Epithelial cell of prostate (primary cell): ENCODE data around the gene POU2AF3.
"Not testable (repeated sequence)": the region's sequence is repeated elsewhere in the genome, so short reads cannot be mapped to it uniquely, and the experiment has no call there.

Source experiments
- DNase-seq: peaks from one replicate; pipeline ENCODE4 v3.0.0-alpha.2; 2011; ENCODE audit warnings: low read depth, low spot score
- H3K27ac ChIP-seq: fragments of 450-650 bp; 2 replicates; pipeline ENCODE4 v1.5.1; 2017; ENCODE audit warnings: mild to moderate bottlenecking

POU2AF3 gene

GRCh38 chr11:111299101-111300026, 1.0 kb downstream of the POU2AF3 start:
- no peak overlapping the region for H3K27ac ChIP-seq
- DNase-seq, result no peak

DNA sequence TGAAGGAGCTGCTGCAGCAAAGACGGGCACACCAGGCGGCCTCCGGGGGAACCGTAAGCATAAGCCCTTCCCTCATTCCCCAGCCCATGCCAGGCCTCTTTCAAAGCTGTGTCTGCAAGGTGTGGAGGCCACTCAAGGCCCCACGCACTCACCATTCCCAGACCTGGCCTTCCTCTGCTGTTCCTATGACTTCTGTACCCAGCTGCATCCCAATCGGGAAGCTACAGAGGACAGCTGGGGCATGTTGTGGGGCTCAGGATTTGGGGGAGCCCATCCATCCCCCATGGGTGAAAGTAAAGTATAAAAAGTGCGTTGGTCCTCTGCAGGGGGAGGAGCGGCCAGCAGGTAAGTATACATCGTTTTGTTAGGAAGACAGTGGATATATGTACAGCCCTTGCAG, 2.2 kb downstream of the POU2AF3 start:
- H3K27ac ChIP-seq, result no peak overlapping the region
- no peak for DNase-seq

DNA sequence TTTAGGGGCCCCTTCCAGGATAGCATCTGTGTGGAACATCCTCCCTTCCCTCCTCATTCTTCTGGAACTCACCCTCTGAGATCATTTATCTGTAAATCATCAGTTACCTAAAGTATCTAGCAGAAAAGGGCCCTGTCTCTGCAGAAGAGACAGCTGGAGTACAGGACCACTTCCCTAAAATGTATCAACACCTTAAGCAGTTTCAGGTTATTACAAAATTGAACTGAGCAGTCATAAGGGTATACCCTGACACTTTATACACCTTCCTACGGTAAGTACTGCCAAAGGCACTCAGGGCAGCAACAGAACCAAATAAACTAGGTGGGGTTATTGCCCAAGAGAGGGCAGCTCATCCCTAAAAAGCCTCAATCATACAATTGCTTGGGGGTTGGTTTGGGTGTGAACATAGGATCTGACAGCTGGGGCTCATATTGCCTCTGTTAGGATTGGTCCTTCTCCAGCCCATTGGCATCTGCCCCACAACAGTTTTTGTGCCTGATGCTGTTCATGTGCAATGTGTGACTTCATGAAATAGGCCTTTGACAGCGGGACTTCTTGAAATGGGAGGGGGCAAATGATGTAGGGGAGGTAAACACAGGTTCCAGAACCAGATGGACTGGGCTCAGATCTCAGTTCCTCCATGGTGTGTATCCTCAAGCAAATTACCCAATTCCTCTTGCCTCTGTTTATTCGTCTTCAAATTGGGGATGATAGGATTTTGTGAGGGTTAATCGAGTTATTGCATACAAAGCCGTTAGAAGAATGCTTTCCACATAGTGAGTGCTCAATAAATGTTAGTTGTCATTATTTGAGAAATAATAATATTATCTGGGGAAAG, 2.9 kb downstream of the POU2AF3 start:
- DNase-seq, result no peak
- H3K27ac ChIP-seq, result no peak overlapping the region

GRCh38 chr11:111301842-111302118, 3.4 kb downstream of the POU2AF3 start:
- no peak overlapping the region for H3K27ac ChIP-seq
- no peak for DNase-seq

DNA sequence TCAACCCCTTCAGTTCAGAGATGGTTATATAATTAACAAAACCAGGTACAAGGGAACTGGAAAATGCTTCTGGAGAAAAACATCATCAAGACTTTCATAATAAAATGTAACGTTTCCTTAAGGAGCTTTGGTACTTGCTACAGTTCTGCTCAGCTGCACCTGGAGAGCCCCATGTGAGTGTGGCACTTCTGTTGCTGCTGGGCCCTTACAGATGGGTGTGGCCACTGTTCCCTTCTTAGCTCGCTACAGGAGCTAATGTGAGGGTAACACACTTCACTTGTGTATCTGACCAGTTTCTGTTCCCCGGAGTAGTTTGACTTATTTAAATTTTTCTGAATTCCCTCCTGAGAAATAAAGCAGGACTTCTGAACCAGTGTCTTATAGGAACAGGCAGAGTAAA, 4.0 kb downstream of the POU2AF3 start:
- no peak for DNase-seq
- no peak overlapping the region for H3K27ac ChIP-seq

DNA sequence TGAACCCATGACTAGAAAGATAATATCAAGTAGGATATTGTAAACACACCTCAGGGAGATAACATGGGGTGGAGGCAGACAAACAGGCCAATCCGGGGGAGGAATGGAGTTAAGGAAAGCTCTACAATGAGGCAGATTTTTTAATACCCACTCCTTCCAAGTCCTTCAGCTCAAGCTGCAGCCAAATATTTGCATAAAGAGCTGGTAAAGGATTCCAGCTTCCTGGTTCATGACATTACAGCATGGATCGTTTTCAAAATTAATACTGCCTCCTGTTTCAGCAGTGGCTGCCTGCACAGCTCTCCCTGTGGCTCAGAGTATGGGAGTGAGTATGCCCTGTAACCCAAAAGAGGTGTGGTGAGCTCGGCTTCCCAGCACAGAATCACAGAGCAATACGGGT, 5.1 kb downstream of the POU2AF3 start:
- no peak for DNase-seq
- no peak overlapping the region for H3K27ac ChIP-seq

GRCh38 chr11:111305162-111305802, 6.9 kb downstream of the POU2AF3 start:
- DNase-seq, result no peak
- H3K27ac ChIP-seq, result no peak overlapping the region

DNA sequence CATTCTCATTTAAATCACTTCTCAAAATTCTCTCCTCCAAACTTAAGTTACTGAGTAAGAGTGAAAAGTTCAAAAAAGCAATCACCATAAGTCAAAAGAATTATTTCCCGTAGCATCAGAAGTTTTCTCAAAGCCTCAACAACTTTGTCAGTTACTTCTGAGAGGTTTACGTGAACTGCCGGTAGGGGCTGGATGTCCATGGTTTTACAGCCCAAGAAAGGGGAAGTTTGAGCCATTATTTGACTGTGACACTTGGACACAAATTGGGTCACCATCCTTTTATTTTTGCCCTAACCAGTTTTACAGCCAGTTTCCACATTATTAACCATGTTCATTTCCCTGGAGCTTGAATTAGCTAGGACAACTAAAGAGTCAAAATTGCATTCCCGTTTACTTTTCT, 7.5 kb downstream of the POU2AF3 start:
- H3K27ac ChIP-seq, result no peak overlapping the region
- DNase-seq, result no peak

GRCh38 chr11:111306321-111306720, 8.0 kb downstream of the POU2AF3 start:
- no peak for DNase-seq

DNA sequence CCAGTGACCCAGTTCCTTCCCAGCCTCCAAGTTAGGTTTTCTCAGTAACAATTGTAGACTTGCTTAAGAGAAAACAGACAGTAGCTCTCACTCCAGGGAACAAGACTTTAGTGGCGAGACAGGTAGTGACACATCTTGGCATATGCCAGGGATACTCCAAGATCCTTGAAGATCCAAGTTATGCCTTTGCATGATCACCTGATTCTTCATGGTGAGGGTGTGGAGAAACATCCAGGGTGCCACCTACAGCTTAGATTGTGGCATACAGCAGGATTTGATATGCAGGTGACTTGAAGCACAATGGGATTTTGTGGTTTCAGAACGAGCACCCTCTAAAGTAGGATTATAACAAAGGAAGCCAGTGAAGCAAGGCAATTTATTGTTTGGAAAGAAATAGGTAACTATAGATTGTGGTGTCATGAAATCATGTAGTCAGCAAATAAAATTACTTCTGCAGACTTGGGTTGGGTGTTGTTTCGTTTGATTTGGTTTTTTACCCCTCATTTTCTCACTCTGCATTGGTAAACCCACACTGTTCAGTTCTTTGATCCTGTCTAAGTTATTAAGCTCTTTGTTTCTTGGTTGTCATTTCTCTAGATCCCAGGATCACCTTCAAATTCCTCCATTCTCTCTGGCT, 9.2 kb downstream of the POU2AF3 start:
- DNase-seq, result no peak
- no peak overlapping the region for H3K27ac ChIP-seq

More at GRCh38 chr11:111306321-111306720, 8.0 kb downstream of the POU2AF3 start:
- H3K27ac ChIP-seq, result no peak overlapping the region

DNA sequence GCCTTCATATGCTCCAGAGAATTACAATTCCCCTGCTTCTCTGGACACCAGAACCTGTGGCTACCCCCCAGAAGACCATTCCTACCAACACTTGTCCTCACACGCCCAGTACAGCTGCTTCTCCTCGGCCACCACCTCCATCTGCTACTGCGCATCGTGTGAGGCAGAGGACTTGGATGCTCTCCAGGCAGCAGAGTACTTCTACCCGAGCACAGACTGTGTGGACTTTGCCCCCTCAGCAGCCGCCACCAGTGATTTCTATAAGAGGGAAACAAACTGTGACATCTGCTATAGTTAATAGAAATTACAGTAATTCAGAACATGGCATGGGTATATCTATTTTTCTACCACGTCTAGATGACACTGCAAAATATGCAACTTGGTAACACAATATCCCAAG, 9.8 kb downstream of the POU2AF3 start:
- no peak for DNase-seq
- no peak overlapping the region for H3K27ac ChIP-seq

DNA sequence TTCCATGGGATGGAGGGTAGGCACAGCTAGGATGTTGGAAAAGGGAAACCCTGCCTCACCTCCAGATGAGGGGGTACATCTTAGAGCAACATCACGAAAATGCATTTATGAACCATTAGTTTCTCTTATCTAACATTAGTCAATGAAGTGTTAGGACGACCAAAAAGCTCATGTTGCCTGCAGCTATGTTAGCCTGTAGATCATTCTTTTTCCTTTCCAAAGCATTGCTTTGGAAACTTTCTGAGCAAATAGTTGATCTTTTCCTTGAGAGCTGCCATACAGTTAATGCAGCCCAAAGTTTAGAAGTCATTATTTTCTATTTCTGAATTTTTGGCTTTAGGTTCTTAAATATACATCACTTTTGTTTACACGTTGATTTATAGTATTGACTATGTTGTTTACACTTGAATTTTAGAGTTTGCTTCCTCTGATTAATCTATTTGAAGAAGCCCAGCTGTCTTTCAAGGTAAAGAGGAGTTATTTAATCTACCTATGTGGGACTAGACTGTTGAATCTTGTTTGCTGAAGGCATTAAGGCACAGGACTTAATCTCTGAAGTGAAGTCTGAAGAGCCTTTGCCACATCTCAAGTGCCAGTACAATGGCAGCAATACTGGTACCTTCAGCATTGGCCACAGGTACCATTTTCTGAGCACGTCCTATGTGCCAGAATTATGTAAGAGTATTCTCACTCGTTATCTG, 11.0 kb downstream of the POU2AF3 start:
- DNase-seq, result no peak
- H3K27ac ChIP-seq, result no peak overlapping the region

DNA sequence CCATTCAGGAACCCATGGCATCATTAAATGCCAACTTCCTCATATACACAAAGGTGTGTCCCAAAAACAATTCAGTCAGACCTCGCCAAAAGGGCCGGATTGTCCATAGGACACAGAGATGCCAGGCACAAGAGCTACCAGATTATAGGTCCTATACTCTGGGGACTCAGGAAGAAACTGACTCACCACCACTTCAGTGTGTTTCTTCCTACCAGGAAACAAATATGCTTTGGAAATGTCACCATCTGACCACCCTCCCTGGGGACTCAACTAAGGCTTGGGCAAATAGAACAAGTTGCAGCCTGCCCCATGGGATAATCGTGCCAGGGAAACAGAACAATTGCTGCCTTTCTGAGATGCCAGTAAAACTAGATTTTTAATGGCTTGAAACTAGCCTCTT, 11.7 kb downstream of the POU2AF3 start:
- DNase-seq, result peak; percentile 20
- H3K27ac ChIP-seq, result no peak overlapping the region

DNA sequence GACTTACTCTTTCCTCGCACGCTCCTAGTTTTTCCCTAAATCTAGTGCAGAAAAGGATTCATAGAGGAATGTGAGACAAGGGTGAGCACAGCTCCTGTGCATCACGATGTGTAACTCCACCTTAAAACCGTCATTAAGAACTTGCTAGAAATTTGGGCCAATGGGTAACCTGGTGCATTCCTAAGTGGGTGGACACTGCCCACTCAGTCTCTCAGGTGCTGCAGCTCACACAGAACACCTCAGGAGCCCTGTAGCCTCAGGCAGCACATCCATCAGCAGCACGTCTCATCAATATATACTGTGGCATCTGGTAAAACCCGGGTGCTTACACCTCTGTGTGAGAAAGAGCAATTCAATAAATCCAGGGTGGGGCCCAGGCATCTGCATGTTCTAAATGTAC, 12.4 kb downstream of the POU2AF3 start:
- DNase-seq, result no peak
- no peak overlapping the region for H3K27ac ChIP-seq

DNA sequence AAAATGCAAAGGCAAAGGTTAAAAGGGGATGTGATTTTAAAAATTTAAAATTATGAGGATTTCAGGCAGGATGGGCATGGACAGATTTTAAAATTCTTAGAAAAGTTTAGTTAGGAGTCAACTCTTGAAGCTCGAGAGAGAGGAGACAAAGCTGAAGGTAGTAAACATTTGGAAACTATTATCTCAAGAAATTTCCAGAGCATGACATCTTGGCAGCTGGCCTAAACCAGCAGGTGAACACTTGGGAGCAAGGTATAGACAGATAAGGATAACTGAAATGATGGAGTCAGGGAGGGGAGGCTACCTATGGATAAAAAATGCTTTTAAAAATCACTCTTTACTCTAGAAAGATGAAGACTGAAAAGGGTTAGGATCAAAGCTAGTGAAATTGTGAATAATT, 13.7 kb downstream of the POU2AF3 start:
- no peak overlapping the region for H3K27ac ChIP-seq
- DNase-seq, result no peak

DNA sequence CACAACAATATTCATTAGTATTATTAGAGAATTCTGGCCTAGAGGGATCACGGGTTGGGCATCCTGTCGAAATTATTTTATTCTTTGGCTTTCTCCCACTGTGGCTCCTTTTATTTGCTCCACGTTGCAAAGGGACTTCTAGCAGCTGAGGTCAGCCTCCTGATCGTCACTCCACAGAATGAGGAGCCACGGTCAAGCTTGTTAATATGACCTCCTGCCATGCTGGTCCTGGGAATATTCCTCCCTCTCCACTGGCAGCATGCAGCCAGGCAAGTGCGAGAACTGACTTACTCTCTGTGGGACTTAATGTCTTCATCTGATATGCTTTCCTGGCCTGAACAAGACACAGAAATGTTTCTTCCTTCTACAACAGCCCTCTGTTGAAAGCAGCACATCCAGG, 20.9 kb downstream of the POU2AF3 start:
- no peak for DNase-seq
- H3K27ac ChIP-seq, result no peak overlapping the region

GRCh38 chr11:111320199-111320598, 21.9 kb downstream of the POU2AF3 start:
- not testable (repeated sequence) for H3K27ac ChIP-seq, DNase-seq

- no peak for DNase-seq
- no peak overlapping the region for H3K27ac ChIP-seq
These were observed 22.6 kb downstream of the POU2AF3 start for GRCh38 chr11:111320728-111321568.

- no peak overlapping the region for H3K27ac ChIP-seq
These were observed 24.2 kb downstream of the POU2AF3 start for GRCh38 chr11:111322534-111322933.

More at GRCh38 chr11:111322534-111322933, 24.2 kb downstream of the POU2AF3 start:
- no peak for DNase-seq
